Loucy (cell line): ENCODE results near the gene ZIC2.

Source experiments
- H2AFZ ChIP-seq: fragments of 200-600 bp; sonication (generic); 2 replicates; pipeline ENCODE4 v1.6.0; 2016; ENCODE audit warnings: antibody characterized with exemption, mild to moderate bottlenecking, low read length, moderate library complexity
- H3F3A ChIP-seq: fragments of 200-600 bp; 2 replicates; pipeline ENCODE4 v1.6.0; 2016; ENCODE audit warnings: antibody characterized with exemption, low read depth, mild to moderate bottlenecking
- H3K27me3 ChIP-seq: fragments of 200-600 bp; sonication (generic); 2 replicates; pipeline ENCODE4 v1.6.1; 2014; ENCODE audit warnings: low read length, mild to moderate bottlenecking; ENCODE audit not compliant: insufficient read depth, poor library complexity, severe bottlenecking
- H3K36me3 ChIP-seq: fragments of 200-600 bp; sonication (generic); 2 replicates; pipeline ENCODE4 v1.6.1; 2016; ENCODE audit warnings: low read length; ENCODE audit not compliant: insufficient read depth
- H3K4me1 ChIP-seq: fragments of 200-600 bp; sonication (generic); 2 replicates; pipeline ENCODE4 v1.5.1; 2014; ENCODE audit warnings: low read length, mild to moderate bottlenecking; ENCODE audit not compliant: insufficient read depth, poor library complexity, severe bottlenecking
- H3K4me2 ChIP-seq: fragments of 200-600 bp; sonication (generic); 2 replicates; pipeline ENCODE4 v1.6.0; 2014; ENCODE audit warnings: antibody characterized with exemption, low read length, low read depth, mild to moderate bottlenecking; ENCODE audit not compliant: poor library complexity, severe bottlenecking
- H3K4me3 ChIP-seq: fragments of 200-600 bp; sonication (generic); 2 replicates; pipeline ENCODE4 v1.5.1; 2014; ENCODE audit warnings: low read length, mild to moderate bottlenecking, mixed read lengths; ENCODE audit not compliant: poor library complexity, severe bottlenecking
- H3K79me2 ChIP-seq: fragments of 200-600 bp; sonication (generic); 2 replicates; pipeline ENCODE4 v1.6.1; 2014; ENCODE audit warnings: low read length; ENCODE audit not compliant: insufficient read depth
- H3K9ac ChIP-seq: fragments of 200-600 bp; sonication (generic); 2 replicates; pipeline ENCODE4 v1.6.0; 2014; ENCODE audit warnings: mild to moderate bottlenecking, low read depth, low read length, moderate library complexity; ENCODE audit not compliant: poor library complexity, severe bottlenecking
- H3K9me2 ChIP-seq: fragments of 200-600 bp; sonication (generic); replicated peaks from 2 replicates; pipeline ENCODE4 v1.6.1; 2016; ENCODE audit warnings: low read depth, low read length, mixed read lengths
- H3K9me3 ChIP-seq: fragments of 200-600 bp; sonication (generic); 2 replicates; pipeline ENCODE4 v1.6.1; 2014; ENCODE audit warnings: mild to moderate bottlenecking, antibody characterized with exemption, low read length, low read depth; ENCODE audit not compliant: insufficient read depth
- H4K20me1 ChIP-seq: fragments of 200-600 bp; sonication (generic); 2 replicates; pipeline ENCODE4 v1.6.0; 2014; ENCODE audit warnings: antibody characterized with exemption, low read length, mild to moderate bottlenecking; ENCODE audit not compliant: insufficient read depth, poor library complexity, severe bottlenecking
- CTCF ChIP-seq: fragments of 200-600 bp; sonication (generic); conservative IDR thresholded peaks from 2 replicates; pipeline ENCODE4 v1.5.1; 2014; ENCODE audit warnings: mild to moderate bottlenecking, antibody characterized with exemption, low read length
- EZH2phosphoT487 ChIP-seq: fragments of 200-600 bp; IDR thresholded peaks from 2 replicates; pipeline ENCODE4 v1.6.1; 2018; ENCODE audit warnings: antibody characterized with exemption, mild to moderate bottlenecking, moderate library complexity, borderline replicate concordance

Gene ZIC2

GRCh38 chr13:99982036-99982730 is 599 bp downstream of the ZIC2 start:
- TF ChIP-seq EZH2phosphoT487 (no peak), CTCF (no peak)
- H3K9me3 ChIP-seq: no peaks in the 10 kb centered on the region
- H3K4me1 ChIP-seq: peaks cover 14% of the 10 kb centered on the region
- no peak overlapping the region for H3K9ac ChIP-seq
- H4K20me1 ChIP-seq: no peaks in the 10 kb centered on the region
- no peaks in the 10 kb centered on the region for H3K79me2 ChIP-seq
- no peak overlapping the region for H3K4me2 ChIP-seq
- no peak overlapping the region for H3K4me3 ChIP-seq
- H3K27me3 ChIP-seq: no peaks in the 10 kb centered on the region
- H3K36me3 ChIP-seq: no peaks in the 10 kb centered on the region
- no peak overlapping the region for H2AFZ ChIP-seq
- H3F3A ChIP-seq: no peaks in the 10 kb centered on the region
- H3K9me2 ChIP-seq: no peaks in the 10 kb centered on the region

- Histone ChIP-seq H3K9ac (no peak overlapping the region), H3K4me3 (no peak overlapping the region), H2AFZ (no peak overlapping the region), H3K4me1 (peaks cover 13% of the 10 kb centered on the region), H3F3A (no peaks in the 10 kb centered on the region), H4K20me1 (no peaks in the 10 kb centered on the region), H3K9me3 (no peaks in the 10 kb centered on the region), H3K27me3 (no peaks in the 10 kb centered on the region), H3K9me2 (no peaks in the 10 kb centered on the region), H3K36me3 (no peaks in the 10 kb centered on the region), H3K79me2 (no peaks in the 10 kb centered on the region), H3K4me2 (no peak overlapping the region)
- no peak for TF ChIP-seq CTCF
- TF ChIP-seq EZH2phosphoT487: no peak
Measured at GRCh38 chr13:99982731-99983498, 1.3 kb downstream of the ZIC2 start.

- Histone ChIP-seq H3K27me3 (no peaks in the 10 kb centered on the region), H2AFZ (no peak overlapping the region), H4K20me1 (no peaks in the 10 kb centered on the region), H3K4me3 (no peak overlapping the region), H3K79me2 (no peaks in the 10 kb centered on the region), H3K9me2 (no peaks in the 10 kb centered on the region), H3K9me3 (no peaks in the 10 kb centered on the region), H3K36me3 (no peaks in the 10 kb centered on the region), H3F3A (no peaks in the 10 kb centered on the region), H3K4me2 (no peak overlapping the region), H3K4me1 (peaks cover 5% of the 10 kb centered on the region), H3K9ac (no peak overlapping the region)
- no peak for TF ChIP-seq CTCF
- TF ChIP-seq EZH2phosphoT487: no peak
Measured at GRCh38 chr13:99983499-99984401, 2.2 kb downstream of the ZIC2 start.
